Stomach (tissue), 4 donors: Measurements from ENCODE around the gene ZFYVE16.

Experiments
- CTCF ChIP-seq, 7 experiments: fragments of 450-650 bp in 4 of 7; fragments of 200-600 bp in 3 of 7; sonication (generic) in 3 of 7; IDR thresholded peaks; one replicate each; pipeline ENCODE4 v1.5.1; 2016 to 2019; ENCODE audit warnings: antibody characterized with exemption in 7 of 7, control low read depth in 2 of 7, mild to moderate bottlenecking in 1 of 7
- POLR2A ChIP-seq, 4 donors: fragments of 450-650 bp; IDR thresholded peaks; one replicate each; pipeline ENCODE4 v1.6.1; 2016; ENCODE audit warnings: antibody characterized with exemption in 4 of 4, control low read depth in 2 of 4, mild to moderate bottlenecking in 1 of 4, moderate library complexity in 1 of 4

GRCh38 chr5:80382488-80382887 lies 25.4 kb upstream of the ZFYVE16 start:
- TF ChIP-seq CTCF (IDR thresholded peaks at IDR 0.05): no peak
- no peak for TF ChIP-seq POLR2A (IDR thresholded peaks at IDR 0.05)
